A549 treated with RU486 at 1 μM for 4 hours (cell line): ENCODE results near the gene CASP4. TPM values are rescaled to one million over a fixed set of nuclear protein-coding genes. Genes with fewer than 3 reads are reported as not detected.

ENCODE experiments used
- total RNA-seq: library from RNA; stranded (reverse); fragments of 200-300 nt; extraction: Qiagen RNA extraction; gene quantifications from 5 replicates; pipeline ENCODE4 v1.2.3, GENCODE V29; 2022; ENCODE audit warnings: low read depth

Gene CASP4
- 4.9 to 8.9 TPM (median 5.4 TPM) in 5 replicates for total RNA-seq

DNA sequence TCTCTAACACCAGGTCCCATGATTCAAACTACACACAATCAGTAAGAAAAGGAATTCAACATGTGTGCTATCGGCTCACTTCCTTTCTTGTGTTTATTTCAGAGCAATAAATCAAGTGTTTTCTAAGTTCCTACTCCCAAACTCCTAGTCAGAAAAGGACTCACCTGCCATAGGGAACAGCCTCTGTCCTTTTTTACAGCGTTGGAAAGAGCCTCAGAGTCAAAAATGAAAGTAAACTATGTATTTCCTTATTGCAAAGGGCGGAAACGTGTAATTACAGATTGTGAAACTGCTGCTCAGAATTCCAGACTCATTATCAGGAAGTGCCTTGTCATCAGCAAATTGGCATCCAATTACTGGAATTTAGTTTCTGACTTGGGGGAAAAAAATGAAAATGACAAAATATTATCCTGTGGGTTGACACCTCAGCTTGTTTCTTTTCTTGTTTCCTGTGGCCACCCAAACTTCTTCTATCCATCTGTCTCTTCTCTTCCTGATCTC, at the start of gene CASP4:
Gene CASP4, minus strand, starts transcription at position 220 of the 501 bp plus-strand sequence. Its CDS starts 49 bp downstream, at position 171.

DNA sequence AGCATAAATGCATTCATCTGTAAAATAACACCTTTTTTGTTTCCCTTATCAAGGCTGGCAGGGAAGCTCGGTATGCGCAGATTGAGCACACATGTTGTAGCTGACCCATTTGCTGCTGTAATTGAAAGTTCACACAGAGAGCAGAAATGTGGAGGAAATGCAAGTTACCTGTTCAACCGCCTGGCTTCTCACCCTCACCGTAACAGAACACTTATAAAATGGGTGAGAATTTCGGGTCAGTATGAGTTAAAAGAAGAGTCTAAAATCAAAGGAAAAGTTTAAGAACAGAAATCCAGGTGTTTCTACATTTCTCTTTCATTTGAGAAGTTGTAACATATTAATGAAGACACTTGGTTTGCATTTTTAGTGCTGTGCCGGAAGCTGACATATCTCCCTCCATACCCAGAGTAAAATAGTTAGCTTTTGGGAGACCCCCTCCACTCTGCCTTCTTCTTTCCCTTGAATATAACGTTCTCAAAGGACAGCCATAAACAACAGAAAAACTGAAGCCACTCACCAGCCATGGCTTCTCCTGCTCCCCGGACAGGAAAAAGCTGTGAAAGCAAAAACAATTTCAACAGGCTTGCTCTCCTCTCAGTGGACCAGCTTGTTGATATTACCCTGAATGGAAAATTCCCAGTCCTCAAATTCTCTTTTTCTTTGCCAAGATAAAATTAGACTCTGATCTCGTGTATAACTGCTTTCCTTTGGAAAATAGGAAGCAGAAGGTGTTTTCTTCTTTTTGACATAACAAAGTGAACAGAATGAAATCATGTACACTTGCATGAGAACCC, 70.3 kb downstream of the CASP4 start, which contains the start of gene CASP12:
Gene CASP12, minus strand, starts transcription at position 570 of the 794 bp plus-strand sequence.

Other genes with a start within 250 kb of the CASP4 start
- gene CASP12, start 70.1 kb downstream of the CASP4 start, total RNA-seq = not detected in 5 replicates
- gene CASP5, start 54.6 kb upstream of the CASP4 start, total RNA-seq = not detected in 5 replicates
- 0.16 to 0.61 TPM (median 0.56 TPM) in 5 replicates for gene CASP1, start 66.6 kb upstream of the CASP4 start, total RNA-seq
- 0.29 TPM in 1 of 5 replicates, not detected in the others for gene CARD16, start 76.8 kb upstream of the CASP4 start, total RNA-seq
- gene CARD18, start 171.2 kb upstream of the CASP4 start, total RNA-seq = not detected in 5 replicates